H1 (cell line): Measurements from ENCODE around the gene LTBP4. TPM values are rescaled to one million over a fixed set of nuclear protein-coding genes. Genes with fewer than 3 reads are reported as not detected.

Source experiments
- CTCF ChIA-PET: fragments of 300-600 bp; sonication (Branson Sonifier 250); formaldehyde crosslinking; loops from one replicate; lab custom pipeline; 2021; ENCODE audit not compliant: partially characterized antibody; lab: Charles Lee
- POLR2A ChIA-PET: fragments of 300-600 bp; sonication (Branson Sonifier 250); formaldehyde crosslinking; loops from one replicate; lab custom pipeline; 2021; ENCODE audit warnings: inconsistent platforms; ENCODE audit not compliant: partially characterized antibody; lab: Charles Lee
- DNase-seq, 2 experiments: peaks; one replicate each; pipeline versions ENCODE4 v3.0.0 to v3.0.0-alpha.2; 2010 to 2022; ENCODE audit warnings: low spot score in 2 of 2, low read depth in 1 of 2, mixed read lengths in 1 of 2
- FAIRE-seq: peaks from 2 replicates; lab custom pipeline; 2011; peaks lifted over from hg19 to GRCh38; lab: Jason Lieb, UNC
- H2AFZ ChIP-seq: 2 replicates; pipeline ENCODE4 v1.8.1; 2012; ENCODE audit warnings: low read length, inconsistent platforms
- H2AK5ac ChIP-seq: 2 replicates; pipeline ENCODE4 v1.6.1; 2013; ENCODE audit warnings: low read depth, low read length
- H2BK120ac ChIP-seq: replicated peaks from 2 replicates; pipeline ENCODE3; 2013; ENCODE audit warnings: low read depth, low read length, inconsistent platforms
- H2BK12ac ChIP-seq: 2 replicates; pipeline ENCODE4 v1.6.1; 2013; ENCODE audit warnings: low read depth, low read length
- H2BK15ac ChIP-seq: 2 replicates; pipeline ENCODE4 v1.6.1; 2013; ENCODE audit warnings: low read length
- H2BK20ac ChIP-seq: 2 replicates; pipeline ENCODE4 v1.6.1; 2013; ENCODE audit warnings: low read length
- H2BK5ac ChIP-seq: 2 replicates; pipeline ENCODE4 v1.6.1; 2013; ENCODE audit warnings: low read depth, low read length
- H3K14ac ChIP-seq: 2 replicates; pipeline ENCODE4 v1.6.1; 2013; ENCODE audit warnings: inconsistent platforms; ENCODE audit not compliant: insufficient read length
- H3K18ac ChIP-seq: 2 replicates; pipeline ENCODE4 v1.6.1; 2013; ENCODE audit warnings: low read length; ENCODE audit errors: extremely low read depth
- H3K23ac ChIP-seq: 2 replicates; pipeline ENCODE4 v1.6.1; 2013; ENCODE audit warnings: inconsistent platforms; ENCODE audit not compliant: insufficient read length
- H3K23me2 ChIP-seq: 2 replicates; pipeline ENCODE4 v1.6.1; 2013; ENCODE audit warnings: low read depth, low read length
- H3K27ac ChIP-seq: 2 replicates; pipeline ENCODE4 v1.6.1; 2011; ENCODE audit warnings: low read depth, low read length, inconsistent platforms
- H3K27me3 ChIP-seq, 4 experiments: replicated peaks in 1 of 4; 1 replicate in 1 of 4; 2 replicates in 3 of 4; pipeline versions ENCODE4 v1.6.1 to v1.8.1; 2011 to 2013; ENCODE audit warnings: low read length in 3 of 4, mild to moderate bottlenecking in 3 of 4, inconsistent platforms in 2 of 4, mixed read lengths in 2 of 4, moderate library complexity in 1 of 4; ENCODE audit not compliant: control insufficient read depth in 3 of 4, insufficient read depth in 3 of 4; ENCODE audit errors: extremely low read depth in 1 of 4
- H3K36me3 ChIP-seq, 4 experiments: 2 replicates each; pipeline versions ENCODE4 v1.6.1 to v1.8.1; 2011 to 2013; ENCODE audit warnings: mild to moderate bottlenecking in 4 of 4, low read length in 3 of 4, moderate library complexity in 2 of 4, control low read depth in 1 of 4, inconsistent platforms in 1 of 4; ENCODE audit not compliant: insufficient read depth in 4 of 4, control insufficient read depth in 2 of 4
- H3K4ac ChIP-seq: replicated peaks from 2 replicates; pipeline ENCODE3; 2013; ENCODE audit warnings: low read length, low read depth, mixed read lengths, inconsistent platforms; ENCODE audit not compliant: insufficient read length
- H3K4me1 ChIP-seq, 4 experiments: replicated peaks in 1 of 4; 1 replicate in 1 of 4; 2 replicates in 3 of 4; pipeline versions ENCODE4 v1.6.1 to v1.8.1; 2011 to 2013; ENCODE audit warnings: low read length in 3 of 4, inconsistent platforms in 2 of 4, mixed read lengths in 1 of 4; ENCODE audit not compliant: insufficient read depth in 4 of 4, control insufficient read depth in 3 of 4
- H3K4me2 ChIP-seq, 2 experiments: 2 replicates each; pipeline versions ENCODE4 v1.6.1 to v1.8.1; 2011 to 2013; ENCODE audit warnings: low read depth in 2 of 2, low read length in 2 of 2, control low read depth in 1 of 2, inconsistent platforms in 1 of 2, mild to moderate bottlenecking in 1 of 2; ENCODE audit not compliant: insufficient read depth in 1 of 2
- H3K4me3 ChIP-seq, 4 experiments: fragments of 200-600, 300-600 bp in 1 of 4; sonication (generic), shearing (Covaris generic), sonication (Bioruptor Twin) in 1 of 4; 2 replicates each; pipeline versions ENCODE4 v1.5.1 to v1.8.1; 2011 to 2016; ENCODE audit warnings: low read length in 4 of 4, low read depth in 3 of 4, control low read depth in 2 of 4, inconsistent platforms in 2 of 4, mild to moderate bottlenecking in 2 of 4, mixed read lengths in 1 of 4, moderate library complexity in 1 of 4; ENCODE audit not compliant: insufficient read depth in 2 of 4; ENCODE audit errors: extremely low read depth in 1 of 4
- H3K56ac ChIP-seq: replicated peaks from 2 replicates; pipeline ENCODE3; 2013; ENCODE audit warnings: low read depth, mild to moderate bottlenecking, mixed read lengths, low read length, inconsistent platforms; ENCODE audit not compliant: insufficient read length
- H3K79me1 ChIP-seq: 2 replicates; pipeline ENCODE4 v1.6.1; 2013; ENCODE audit warnings: low read depth, low read length, control low read depth
- H3K79me2 ChIP-seq, 2 experiments: 2 replicates each; pipeline versions ENCODE4 v1.6.1 to v1.8.1; 2012 to 2013; ENCODE audit warnings: low read length in 2 of 2, mild to moderate bottlenecking in 2 of 2, inconsistent platforms in 1 of 2; ENCODE audit not compliant: insufficient read depth in 2 of 2, control insufficient read depth in 1 of 2
- H3K9ac ChIP-seq, 4 experiments: replicated peaks in 1 of 4; 1 replicate in 1 of 4; 2 replicates in 3 of 4; pipeline versions ENCODE4 v1.6.1 to v1.8.1; 2011 to 2013; ENCODE audit warnings: low read depth in 3 of 4, low read length in 3 of 4, control low read depth in 2 of 4, mild to moderate bottlenecking in 2 of 4, moderate library complexity in 2 of 4, inconsistent platforms in 1 of 4; ENCODE audit errors: extremely low read depth in 1 of 4
- H3K9me3 ChIP-seq, 2 experiments: 2 replicates each; pipeline versions ENCODE4 v1.6.1 to v1.8.1; 2012 to 2013; ENCODE audit warnings: mild to moderate bottlenecking in 2 of 2, moderate library complexity in 2 of 2, control low read depth in 1 of 2, inconsistent platforms in 1 of 2, low read depth in 1 of 2, low read length in 1 of 2, mixed read lengths in 1 of 2; ENCODE audit not compliant: insufficient read depth in 2 of 2
- H4K20me1 ChIP-seq, 2 experiments: replicated peaks in 1 of 2; 2 replicates each; pipeline versions ENCODE3 to v1.8.1; 2011 to 2013; ENCODE audit warnings: inconsistent platforms in 2 of 2, low read length in 2 of 2, mild to moderate bottlenecking in 1 of 2; ENCODE audit not compliant: insufficient read depth in 2 of 2, control insufficient read depth in 1 of 2
- H4K5ac ChIP-seq: 2 replicates; pipeline ENCODE4 v1.6.1; 2013; ENCODE audit warnings: low read length, low read depth, mixed read lengths, inconsistent platforms; ENCODE audit not compliant: insufficient read length
- H4K8ac ChIP-seq: 2 replicates; pipeline ENCODE4 v1.8.0; 2013; ENCODE audit warnings: mild to moderate bottlenecking, moderate library complexity, low read length, inconsistent platforms; ENCODE audit not compliant: insufficient read depth; ENCODE audit errors: extremely low read depth
- H4K91ac ChIP-seq: replicated peaks from 2 replicates; pipeline ENCODE3; 2013; ENCODE audit warnings: low read length, mixed read lengths, inconsistent platforms; ENCODE audit not compliant: insufficient read length
- CREB1 ChIP-seq: IDR thresholded peaks from 2 replicates; pipeline ENCODE4 v1.6.1; 2012; ENCODE audit warnings: inconsistent platforms
- EGR1 ChIP-seq: IDR thresholded peaks from 2 replicates; pipeline ENCODE4 v1.6.1; 2011; ENCODE audit warnings: low read depth, low read length, borderline replicate concordance
- EP300 ChIP-seq, 2 experiments: IDR thresholded peaks; 1 replicate in 1 of 2; 2 replicates in 1 of 2; pipeline ENCODE4 v1.6.1; 2011 to 2012; ENCODE audit warnings: low read depth in 2 of 2, low read length in 2 of 2, mild to moderate bottlenecking in 2 of 2, borderline replicate concordance in 1 of 2, inconsistent platforms in 1 of 2, moderate library complexity in 1 of 2
- GTF2F1 ChIP-seq: IDR thresholded peaks from 2 replicates; pipeline ENCODE4 v1.6.1; 2012; ENCODE audit warnings: low read depth, low read length, improper control_type of control experiment, borderline replicate concordance
- POLR2A ChIP-seq, 2 experiments: IDR thresholded peaks; 1 replicate in 1 of 2; 2 replicates in 1 of 2; pipeline ENCODE4 v1.6.1; 2011; ENCODE audit warnings: low read depth in 2 of 2, low read length in 2 of 2, mild to moderate bottlenecking in 2 of 2; ENCODE audit errors: control extremely low read depth in 1 of 2
- SIN3A ChIP-seq, 2 experiments: IDR thresholded peaks in 1 of 2; conservative IDR thresholded peaks in 1 of 2; 2 replicates each; pipeline ENCODE4 v1.6.1; 2011 to 2012; ENCODE audit warnings: low read length in 2 of 2, improper control_type of control experiment in 1 of 2, low read depth in 1 of 2, mild to moderate bottlenecking in 1 of 2
- SP1 ChIP-seq: IDR thresholded peaks from 2 replicates; pipeline ENCODE4 v1.6.1; 2011; ENCODE audit warnings: low read depth, low read length
- SUZ12 ChIP-seq: fragments of 200-600 bp; sonication (generic); IDR thresholded peaks from 2 replicates; pipeline ENCODE4 v1.6.1; 2012; ENCODE audit warnings: mild to moderate bottlenecking, inconsistent platforms, low read length, moderate library complexity, mixed read lengths
- TAF1 ChIP-seq: IDR thresholded peaks from 2 replicates; pipeline ENCODE4 v1.6.1; 2011; ENCODE audit warnings: mild to moderate bottlenecking, low read depth, low read length
- TEAD4 ChIP-seq: IDR thresholded peaks from 2 replicates; pipeline ENCODE4 v1.6.1; 2012; ENCODE audit warnings: low read depth, low read length, inconsistent platforms, mixed read lengths
- YY1 ChIP-seq: IDR thresholded peaks from 2 replicates; pipeline ENCODE4 v1.6.1; 2011; ENCODE audit warnings: low read depth, mild to moderate bottlenecking, low read length
- WGBS, 2 experiments: shearing (Covaris generic) in 1 of 2; methylation state at CpG; one replicate each; pipeline versions ENCODE4 v1.1.6 to v1.1.7; 2013 to 2015; ENCODE audit warnings: low lambda C conversion rate in 2 of 2, mixed read lengths in 2 of 2, inconsistent platforms in 1 of 2, low coverage in 1 of 2, missing lambda C conversion rate in 1 of 2; ENCODE audit not compliant: insufficient replicate concordance in 2 of 2, insufficient coverage in 1 of 2, insufficient read length in 1 of 2; ENCODE audit errors: extremely low coverage in 1 of 2, missing lambda C conversion rate in 1 of 2; 5-methylcytosine and 5-hydroxymethylcytosine counted together
- polyA plus RNA-seq, 7 experiments: library from polyadenylated mRNA; depleted of rRNA in 3 of 7; stranded (reverse) in 5 of 7; unstranded in 2 of 7; fragments of >200 nt in 5 of 7; fragments of 200-250 nt in 2 of 7; gene quantifications; 1 replicate in 5 of 7; 2 replicates in 1 of 7; 4 replicates in 1 of 7; pipeline versions ENCODE4 v1.2.1 to v1.2.3, GENCODE V29; 2011 to 2013; ENCODE audit warnings: missing spikeins in 2 of 7, mixed read lengths in 2 of 7
- total RNA-seq: library from RNA; stranded (reverse); fragmentation: NEBNext Ultra II Directional; extraction: Animal tissue kit (Norgen Biotek cat#: 25700); gene quantifications from 2 replicates; pipeline ENCODE4 v1.2.1, GENCODE V29; 2021

The LTBP4 gene
- total and polyA plus RNA-seq, 2 of the 8 experiments (the other 6 are each of a cell fraction or from before 2014, with no cell fraction given), result 54.5 to 77.1 TPM

- Histone ChIP-seq H3K36me3 (no peaks in the 10 kb centered on the region; a peak in 1 of 8 replicates), H3K23ac (no peak overlapping the region), H2BK20ac (no peak overlapping the region), H3K14ac (no peak overlapping the region), H3K56ac (no peak overlapping the region), H3K9ac (no peak overlapping the region), H4K91ac (no peak overlapping the region), H4K8ac (peak overlapping the region; percentile 51), H3K79me2 (no peaks in the 10 kb centered on the region), H2BK120ac (no peak overlapping the region), H2BK5ac (peak overlapping the region; percentile 63; the same call in 1 of the 2 replicates), H4K20me1 (peaks cover 7% of the 10 kb centered on the region in 2 experiments), H3K9me3 (no peaks in the 10 kb centered on the region), H3K4ac (peak overlapping the region; percentile 83), H3K4me2 (peak overlapping the region; percentile 66 to 99), H2AK5ac (no peak overlapping the region), H3K27me3 (peaks cover 2 to 57% (median 54%) of the 10 kb centered on the region in 4 experiments), H3K18ac (peak overlapping the region; percentile 32; the same call in 1 of the 2 replicates), H2BK15ac (no peak overlapping the region), H3K4me1 (peaks cover 3 to 22% (median 17%) of the 10 kb centered on the region in 4 experiments), H3K27ac (no peak overlapping the region), H3K79me1 (0 out of 2 replicates have a peak, but pooled peaks cover under 1% of the 10 kb centered on the region), H4K5ac (no peak overlapping the region), H2BK12ac (0 out of 2 replicates have a peak overlapping the region, but pooled peaks have one; percentile 29), H2AFZ (no peak overlapping the region), H3K4me3 (peak overlapping the region; percentile 44 to 67 (median 56)), H3K23me2 (peaks cover 35% of the 10 kb centered on the region)
- POLR2A ChIA-PET, result interaction anchor here (0.8 to 1.3 kb wide), 6 partner anchors 9 to 191 kb away, joined by 3 to 5 read pairs (median 3); no protein-coding TSS in a partner anchor
- DNase-seq, result peak in 1 of 2 experiments; percentile 99
- FAIRE-seq, result no peak
- CTCF ChIA-PET, result interaction anchor here (1.1 to 2.6 kb wide), 6 partner anchors 8 to 100 kb away, joined by 3 to 14 read pairs (median 4); partner anchors contain the start of gene LTBP4
- WGBS, 2 experiments, result 6% methylated on average over 29 of the region's 50 CpGs; no CpG with 5 or more reads in 1 of the 2 experiments
- TF ChIP-seq SP1 (0 out of 2 replicates have a peak, but pooled peaks have one; percentile 33), EGR1 (peak; percentile 51; the same call in 1 of the 2 replicates), POLR2A (IDR thresholded peaks at IDR 0.05; ENCODE audit: control extremely low read depth in 1 of 2, low read depth in 2 of 2, low read length in 2 of 2) (no peak), TAF1 (0 out of 2 replicates have a peak, but pooled peaks have one; percentile 18), SUZ12 (no peak), GTF2F1 (no peak), CREB1 (no peak), EP300 (IDR thresholded peaks at IDR 0.05; ENCODE audit: borderline replicate concordance in 1 of 2, low read depth in 2 of 2, low read length in 2 of 2) (no peak), SIN3A (conservative IDR thresholded peaks at IDR 0.05 in 1 of 2, IDR thresholded peaks at IDR 0.05 in 1 of 2; ENCODE audit: low read depth in 1 of 2, low read length in 2 of 2) (0 out of 4 replicates have a peak, but pooled peaks of 1 of the 2 experiments have one; percentile 31), TEAD4 (no peak), YY1 (no peak)
These were observed 8.6 kb downstream of the LTBP4 start for GRCh38 chr19:40609561-40610395.
